GM23338 (cell line): ENCODE measurements around the gene BMP10. TPM values are rescaled to one million over a fixed set of nuclear protein-coding genes. Genes with fewer than 3 reads are reported as not detected.

Experiments used
- ATAC-seq: fragments of 200-7000 bp; cut with Tn5 transposase; 3 replicates; pipeline ENCODE4 v1.9.1; 2020
- DNase-seq: peaks from one replicate; pipeline ENCODE4 v3.0.0-alpha.2; 2015; ENCODE audit warnings: low spot score
- H2AFZ ChIP-seq: fragments of 200-600 bp; sonication (generic); 2 replicates; pipeline ENCODE4 v1.8.0; 2016; ENCODE audit warnings: antibody characterized with exemption, mild to moderate bottlenecking, moderate library complexity
- H3F3A ChIP-seq: fragments of 200-600 bp; sonication (generic); replicated peaks from 2 replicates; pipeline ENCODE4 v1.8.0; 2017; ENCODE audit warnings: antibody characterized with exemption, mixed run types, low read depth
- H3K27ac ChIP-seq: fragments of 200-600 bp; sonication (generic); 2 replicates; pipeline ENCODE4 v1.6.1; 2016; ENCODE audit warnings: low read depth
- H3K27me3 ChIP-seq: fragments of 200-600 bp; sonication (generic); 2 replicates; pipeline ENCODE4 v1.8.0; 2016; ENCODE audit warnings: mild to moderate bottlenecking, mixed run types, moderate library complexity; ENCODE audit not compliant: insufficient read depth
- H3K36me3 ChIP-seq: fragments of 200-600 bp; sonication (generic); 2 replicates; pipeline ENCODE4 v1.8.0; 2016; ENCODE audit warnings: mild to moderate bottlenecking; ENCODE audit not compliant: insufficient read depth
- H3K4me1 ChIP-seq: fragments of 200-600 bp; sonication (generic); 2 replicates; pipeline ENCODE4 v1.8.0; 2016; ENCODE audit warnings: mild to moderate bottlenecking, moderate library complexity; ENCODE audit not compliant: insufficient read depth
- H3K4me2 ChIP-seq: fragments of 200-600 bp; sonication (generic); 2 replicates; pipeline ENCODE4 v1.7.1; 2017; ENCODE audit warnings: mixed run types
- H3K4me3 ChIP-seq: fragments of 200-600 bp; sonication (generic); 2 replicates; pipeline ENCODE4 v1.6.1; 2016; ENCODE audit warnings: mixed run types
- H3K79me2 ChIP-seq: fragments of 200-600 bp; sonication (generic); replicated peaks from 2 replicates; pipeline ENCODE4 v1.8.0; 2017; ENCODE audit warnings: mild to moderate bottlenecking; ENCODE audit not compliant: insufficient read depth
- H3K9me2 ChIP-seq: fragments of 200-600 bp; sonication (generic); 2 replicates; pipeline ENCODE4 v1.8.0; 2017; ENCODE audit not compliant: insufficient read depth
- H4K20me1 ChIP-seq: fragments of 200-600 bp; sonication (generic); replicated peaks from 2 replicates; pipeline ENCODE4 v1.8.0; 2017; ENCODE audit warnings: mild to moderate bottlenecking; ENCODE audit not compliant: insufficient read depth
- H3K27ac Mint-ChIP-seq: 2 replicates; pipeline ENCODE4 v1.8.0; 2020; ENCODE audit warnings: inconsistent platforms, mild to moderate bottlenecking, moderate library complexity, mixed read lengths
- H3K27me3 Mint-ChIP-seq: 3 replicates; pipeline ENCODE4 v1.8.0; 2022; ENCODE audit warnings: low read depth, mild to moderate bottlenecking, moderate library complexity, mixed read lengths, inconsistent platforms; ENCODE audit not compliant: insufficient read depth, poor library complexity
- H3K36me3 Mint-ChIP-seq: 3 replicates; pipeline ENCODE4 v1.8.0; 2021; ENCODE audit warnings: low read depth, mild to moderate bottlenecking, inconsistent platforms, moderate library complexity, mixed read lengths
- H3K4me1 Mint-ChIP-seq: 3 replicates; pipeline ENCODE4 v1.8.0; 2020; ENCODE audit warnings: mild to moderate bottlenecking, inconsistent platforms, mixed read lengths
- H3K4me3 Mint-ChIP-seq: 3 replicates; pipeline ENCODE4 v1.8.0; 2021; ENCODE audit warnings: moderate library complexity, mild to moderate bottlenecking, inconsistent platforms, mixed read lengths
- H3K9me3 Mint-ChIP-seq: 3 replicates; pipeline ENCODE4 v1.8.0; 2020; ENCODE audit warnings: moderate library complexity, mild to moderate bottlenecking, inconsistent platforms, mixed read lengths
- CREB1 ChIP-seq: fragments of 250-450 bp; sonication (Bioruptor Pico); IDR thresholded peaks from 2 replicates; pipeline ENCODE4 v1.5.0; 2020; ENCODE audit warnings: low read depth, mild to moderate bottlenecking, moderate library complexity
- CTCF ChIP-seq, 2 experiments: fragments of 200-600 bp in 1 of 2; sonication (generic) in 1 of 2; conservative IDR thresholded peaks; 2 replicates each; pipeline versions ENCODE4 v1.5.1 to v1.6.1; 2016 to 2017; ENCODE audit warnings: antibody characterized with exemption in 2 of 2, low read depth in 2 of 2, mild to moderate bottlenecking in 2 of 2, moderate library complexity in 1 of 2
- ETS1 ChIP-seq: IDR thresholded peaks from 2 replicates; pipeline ENCODE4 v1.6.1; 2016; ENCODE audit warnings: antibody characterized with exemption
- EZH2 ChIP-seq: fragments of 200-600 bp; sonication (generic); IDR thresholded peaks from one replicate; pipeline ENCODE4 v1.8.0; 2017; ENCODE audit warnings: antibody characterized with exemption, mild to moderate bottlenecking, low read depth; ENCODE audit not compliant: unreplicated experiment
- EZH2phosphoT487 ChIP-seq: fragments of 200-600 bp; sonication (generic); IDR thresholded peaks from one replicate; pipeline ENCODE4 v1.8.1; 2018; ENCODE audit warnings: antibody characterized with exemption; ENCODE audit not compliant: unreplicated experiment
- JUNB ChIP-seq: IDR thresholded peaks from one replicate; pipeline ENCODE4 v1.6.1; 2016; ENCODE audit warnings: antibody characterized with exemption; ENCODE audit not compliant: unreplicated experiment
- NANOG ChIP-seq: IDR thresholded peaks from 2 replicates; pipeline ENCODE4 v1.6.1; 2016; ENCODE audit warnings: antibody characterized with exemption, borderline replicate concordance
- POLR2AphosphoS5 ChIP-seq: IDR thresholded peaks from 2 replicates; pipeline ENCODE4 v1.6.1; 2016; ENCODE audit warnings: antibody characterized with exemption, low read depth
- REST ChIP-seq: IDR thresholded peaks from one replicate; pipeline ENCODE4 v1.6.1; 2018; ENCODE audit warnings: antibody characterized with exemption; ENCODE audit not compliant: unreplicated experiment
- STAT1 ChIP-seq: IDR thresholded peaks from one replicate; pipeline ENCODE4 v1.6.1; 2016; ENCODE audit warnings: antibody characterized with exemption; ENCODE audit not compliant: unreplicated experiment
- ZNF114 ChIP-seq: fragments of 250-450 bp; sonication (Bioruptor Pico); IDR thresholded peaks from 2 replicates; pipeline ENCODE4 v1.5.0; 2020; ENCODE audit warnings: mild to moderate bottlenecking, moderate library complexity
- ZNF462 ChIP-seq: fragments of 250-450 bp; sonication (Bioruptor Pico); IDR thresholded peaks from 2 replicates; pipeline ENCODE4 v1.5.0; 2020; ENCODE audit warnings: mild to moderate bottlenecking, moderate library complexity
- polyA plus RNA-seq: library from polyadenylated mRNA; unstranded; fragments of >200 nt; fragmentation: Nextera tagmentation; extraction: Ambion mirVana; gene quantifications from 2 replicates; pipeline ENCODE4 v1.2.1, GENCODE V29; 2016
- total RNA-seq: library from RNA; depleted of rRNA; stranded (reverse); fragments of >200 nt; shearing (Covaris generic); gene quantifications from 2 replicates; pipeline ENCODE4 v1.2.3, GENCODE V29; 2014

BMP10 gene
- total and polyA plus RNA-seq, 2 experiments from 2014 or later = not detected

GRCh38 chr2:68828887-68829708 lies 42.1 kb downstream of the BMP10 start (continued):
- TF ChIP-seq CREB1 (CRISPR knock-in tag) = no peak

- H3K27me3 Mint-ChIP-seq = peaks cover 7% of the 10 kb centered on the region
- no peak overlapping the region for H3K27ac Mint-ChIP-seq
- peaks cover 8% of the 10 kb centered on the region for H3K4me1 Mint-ChIP-seq
- Histone ChIP-seq H3K79me2 (no peaks in the 10 kb centered on the region), H3K9me2 (no peaks in the 10 kb centered on the region), H3K4me1 (0 out of 2 replicates have a peak, but pooled peaks cover 8% of the 10 kb centered on the region), H3K36me3 (no peaks in the 10 kb centered on the region), H2AFZ (no peak overlapping the region), H3K4me2 (no peak overlapping the region), H3K27ac (no peak overlapping the region), H3K4me3 (no peak overlapping the region), H3F3A (no peaks in the 10 kb centered on the region), H4K20me1 (no peaks in the 10 kb centered on the region), H3K27me3 (no peaks in the 10 kb centered on the region)
- TF ChIP-seq EZH2phosphoT487 (no peak), CTCF (conservative IDR thresholded peaks at IDR 0.05; ENCODE audit: low read depth in 2 of 2) (no peak), JUNB (no peak), EZH2 (no peak), CREB1 (CRISPR knock-in tag) (no peak), ZNF114 (CRISPR knock-in tag) (no peak), ETS1 (no peak), REST (no peak), ZNF462 (CRISPR knock-in tag) (no peak), NANOG (no peak), STAT1 (no peak), POLR2AphosphoS5 (no peak)
- no peaks in the 10 kb centered on the region for H3K9me3 Mint-ChIP-seq
- H3K4me3 Mint-ChIP-seq = no peak overlapping the region
- ATAC-seq (no peak), DNase-seq (no peak)
- H3K36me3 Mint-ChIP-seq = no peaks in the 10 kb centered on the region; the same call in 2 of the 3 replicates
These were observed 43.5 kb downstream of the BMP10 start for GRCh38 chr2:68827666-68828065.
